SU-DHL-6 (cell line): ENCODE measurements around the gene BBX.

Experiments
- H2AFZ ChIP-seq: fragments of 200-600 bp; sonication (generic); 2 replicates; pipeline ENCODE4 v1.6.1; 2014; ENCODE audit warnings: low read depth, mild to moderate bottlenecking, moderate library complexity, mixed read lengths, antibody characterized with exemption, low read length; ENCODE audit not compliant: severe bottlenecking
- H3F3A ChIP-seq: fragments of 200-600 bp; shearing (Covaris generic); 2 replicates; pipeline ENCODE4 v1.6.0; 2016; ENCODE audit warnings: antibody characterized with exemption, mild to moderate bottlenecking; ENCODE audit not compliant: insufficient read depth
- H3K27ac ChIP-seq: fragments of 200-600 bp; sonication (generic); 2 replicates; pipeline ENCODE4 v1.5.1; 2016; ENCODE audit warnings: low read depth, mild to moderate bottlenecking, low read length, moderate library complexity, mixed read lengths
- H3K27me3 ChIP-seq: fragments of 200-600 bp; sonication (generic), shearing (Covaris generic); 2 replicates; pipeline ENCODE4 v1.6.0; 2014; ENCODE audit warnings: mild to moderate bottlenecking, low read length
- H3K36me3 ChIP-seq: fragments of 200-600 bp; sonication (generic); 2 replicates; pipeline ENCODE4 v1.6.1; 2014; ENCODE audit warnings: mild to moderate bottlenecking, low read length, mixed read lengths
- H3K4me2 ChIP-seq: fragments of 300-600, 200-600 bp; shearing (Covaris generic), sonication (generic); 2 replicates; pipeline ENCODE4 v1.6.0; 2014; ENCODE audit warnings: low read length, low read depth, mild to moderate bottlenecking; ENCODE audit not compliant: poor library complexity, severe bottlenecking
- H3K4me3 ChIP-seq: fragments of 200-600 bp; sonication (generic); 2 replicates; pipeline ENCODE4 v1.5.1; 2014; ENCODE audit warnings: antibody characterized with exemption, low read length, mild to moderate bottlenecking, mixed read lengths; ENCODE audit not compliant: insufficient read depth, poor library complexity, severe bottlenecking
- H3K79me2 ChIP-seq: fragments of 200-600 bp; sonication (generic); 2 replicates; pipeline ENCODE4 v1.6.1; 2014; ENCODE audit warnings: mild to moderate bottlenecking, low read length, moderate library complexity; ENCODE audit not compliant: insufficient read depth
- H3K9ac ChIP-seq: fragments of 200-600 bp; sonication (generic); 2 replicates; pipeline ENCODE4 v1.7.0; 2014; ENCODE audit warnings: mild to moderate bottlenecking, low read length
- H3K9me2 ChIP-seq: fragments of 200-600 bp; sonication (generic); replicated peaks from 2 replicates; pipeline ENCODE4 v1.6.1; 2014; ENCODE audit warnings: low read length; ENCODE audit not compliant: insufficient read depth
- H3K9me3 ChIP-seq: fragments of 200-600 bp; sonication (generic); 2 replicates; pipeline ENCODE4 v1.6.1; 2014; ENCODE audit warnings: low read length, mixed read lengths; ENCODE audit not compliant: insufficient read depth
- H4K20me1 ChIP-seq: fragments of 200-600 bp; sonication (generic); 2 replicates; pipeline ENCODE4 v1.6.1; 2014; ENCODE audit warnings: low read depth, mild to moderate bottlenecking, antibody characterized with exemption, low read length, moderate library complexity, mixed read lengths
- CTCF ChIP-seq: fragments of 200-600 bp; sonication (generic); IDR thresholded peaks from one replicate; pipeline ENCODE4 v1.5.1; 2017; ENCODE audit warnings: antibody characterized with exemption, mild to moderate bottlenecking, low read length, moderate library complexity; ENCODE audit not compliant: insufficient read depth, poor library complexity, severe bottlenecking
- EZH2phosphoT487 ChIP-seq: fragments of 200-600 bp; sonication (generic), shearing (Covaris generic); conservative IDR thresholded peaks from 2 replicates; pipeline ENCODE4 v1.6.1; 2018; ENCODE audit warnings: mild to moderate bottlenecking, antibody characterized with exemption, low read length, moderate library complexity, mixed read lengths

The BBX gene

GRCh38 chr3:107699682-107700081 lies 176.9 kb downstream of the BBX start:
- Histone ChIP-seq H3K36me3 (no peaks in the 10 kb centered on the region), H3K27ac (no peak overlapping the region), H4K20me1 (no peaks in the 10 kb centered on the region), H3K4me3 (no peak overlapping the region), H3K4me2 (no peak overlapping the region), H3K9ac (no peak overlapping the region), H3F3A (no peaks in the 10 kb centered on the region), H3K9me3 (no peaks in the 10 kb centered on the region), H3K9me2 (no peaks in the 10 kb centered on the region), H3K27me3 (no peaks in the 10 kb centered on the region), H2AFZ (no peak overlapping the region), H3K79me2 (no peaks in the 10 kb centered on the region)
- TF ChIP-seq CTCF, result no peak
- no peak for TF ChIP-seq EZH2phosphoT487

- Histone ChIP-seq H3F3A (no peaks in the 10 kb centered on the region), H2AFZ (no peak overlapping the region), H3K9ac (no peak overlapping the region), H4K20me1 (no peaks in the 10 kb centered on the region), H3K27ac (no peak overlapping the region), H3K36me3 (no peaks in the 10 kb centered on the region), H3K4me2 (no peak overlapping the region), H3K9me3 (no peaks in the 10 kb centered on the region), H3K4me3 (no peak overlapping the region), H3K9me2 (no peaks in the 10 kb centered on the region), H3K27me3 (no peaks in the 10 kb centered on the region), H3K79me2 (no peaks in the 10 kb centered on the region)
- TF ChIP-seq CTCF (no peak), EZH2phosphoT487 (no peak)
Measured at GRCh38 chr3:107701299-107701698, 178.5 kb downstream of the BBX start.

- Histone ChIP-seq H3K4me3 (no peak overlapping the region), H3K27ac (no peak overlapping the region), H3K9ac (no peak overlapping the region), H3K4me2 (no peak overlapping the region), H3K9me2 (no peaks in the 10 kb centered on the region), H3K9me3 (no peaks in the 10 kb centered on the region), H2AFZ (no peak overlapping the region), H3K79me2 (no peaks in the 10 kb centered on the region), H3K36me3 (no peaks in the 10 kb centered on the region), H4K20me1 (no peaks in the 10 kb centered on the region), H3K27me3 (no peaks in the 10 kb centered on the region), H3F3A (no peaks in the 10 kb centered on the region)
- TF ChIP-seq EZH2phosphoT487, result no peak
- TF ChIP-seq CTCF, result no peak
Measured at GRCh38 chr3:107704477-107704876, 181.7 kb downstream of the BBX start.

GRCh38 chr3:107705046-107705445 lies 182.3 kb downstream of the BBX start:
- Histone ChIP-seq H3K9me2 (no peaks in the 10 kb centered on the region), H3F3A (no peaks in the 10 kb centered on the region), H3K9me3 (no peaks in the 10 kb centered on the region), H3K4me3 (no peak overlapping the region), H3K79me2 (no peaks in the 10 kb centered on the region), H3K36me3 (no peaks in the 10 kb centered on the region), H3K9ac (no peak overlapping the region), H3K4me2 (no peak overlapping the region), H3K27me3 (no peaks in the 10 kb centered on the region), H2AFZ (no peak overlapping the region), H3K27ac (no peak overlapping the region), H4K20me1 (no peaks in the 10 kb centered on the region)
- TF ChIP-seq CTCF, result no peak
- TF ChIP-seq EZH2phosphoT487, result no peak
